Measurements from ENCODE around the gene ACSL5.

- TF ChIP-seq CTCF (IDR thresholded peaks at IDR 0.05; ENCODE audit: low read length), result no peak
- TF ChIP-seq EZH2 (IDR thresholded peaks at IDR 0.05; ENCODE audit: borderline replicate concordance, low read length), result no peak
These were observed 8.9 kb upstream of the ACSL5 start for GRCh38 chr10:112365014-112365432.

All from OCI-LY1 (cell line).